ENCODE measurements around the gene FRMD4A. TPM values are rescaled to one million over a fixed set of nuclear protein-coding genes. Genes with fewer than 3 reads are reported as not detected.

FRMD4A gene
- total RNA-seq, 2 donors from 2014 or later: 18.9 to 46.1 TPM

DNA sequence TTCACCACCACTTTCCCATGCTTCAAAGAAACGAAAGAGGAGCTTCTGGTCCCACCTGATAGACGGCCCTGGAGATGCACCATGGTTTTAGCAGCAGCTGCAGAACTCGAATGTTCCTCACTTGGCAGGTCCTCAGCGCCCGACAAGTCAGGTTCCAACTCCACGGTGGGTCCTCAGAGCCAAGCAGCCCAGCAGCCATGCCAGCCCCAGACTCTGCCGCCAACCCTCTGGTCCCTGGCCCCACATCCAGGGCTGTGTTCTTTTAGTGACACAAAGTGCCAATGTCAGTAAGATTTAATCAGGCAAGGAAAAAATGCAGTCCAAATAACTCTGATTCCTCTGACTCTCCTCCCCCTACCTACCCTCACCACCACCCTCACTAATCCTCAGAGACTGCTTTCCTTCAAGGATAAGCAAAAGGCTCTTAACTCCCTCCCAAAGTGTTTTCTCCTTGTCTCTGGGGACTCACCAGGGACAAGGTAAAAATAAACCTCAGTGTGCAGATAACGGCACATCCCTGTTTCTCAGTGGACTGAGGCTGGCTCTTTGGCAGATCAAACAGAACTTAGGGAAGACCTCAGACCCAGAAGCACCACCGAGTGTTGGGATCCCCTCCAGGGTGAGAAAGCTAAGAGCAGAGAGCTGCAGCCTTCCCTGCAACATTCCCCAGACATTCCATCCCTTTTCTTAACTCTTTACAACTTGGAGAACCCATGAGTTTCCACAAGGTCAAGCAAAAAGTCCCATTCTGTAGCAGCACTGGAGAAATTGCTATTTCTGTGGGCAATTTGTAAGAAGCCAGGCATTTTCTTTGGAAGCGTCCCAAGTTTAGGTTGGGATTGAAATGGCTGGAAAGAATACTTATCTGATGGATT, 358.9 kb downstream of the FRMD4A start:
- no peaks in the 10 kb centered on the region for H3K36me3 ChIP-seq (replicated peaks in 1 of 2; ENCODE audit: insufficient read depth in 1 of 2, low read depth in 2 of 2)
- WGBS, 2 donors: 40 to 64% methylated on average over 5 to 10 of the region's 10 CpGs
- intact Hi-C loops (cut with DNase I): no loop called here
- H3K9me3 ChIP-seq: no peaks in the 10 kb centered on the region
- ATAC-seq (no peak), DNase-seq (no peak)
- no peak overlapping the region for H3K4me3 ChIP-seq
- no peaks in the 10 kb centered on the region for H3K27me3 ChIP-seq
- no peaks in the 10 kb centered on the region for H3K4me1 ChIP-seq
- H3K27ac ChIP-seq: no peak overlapping the region
- TF ChIP-seq CTCF (IDR thresholded peaks at IDR 0.05) (no peak), POLR2A (IDR thresholded peaks at IDR 0.05) (no peak)

DNA sequence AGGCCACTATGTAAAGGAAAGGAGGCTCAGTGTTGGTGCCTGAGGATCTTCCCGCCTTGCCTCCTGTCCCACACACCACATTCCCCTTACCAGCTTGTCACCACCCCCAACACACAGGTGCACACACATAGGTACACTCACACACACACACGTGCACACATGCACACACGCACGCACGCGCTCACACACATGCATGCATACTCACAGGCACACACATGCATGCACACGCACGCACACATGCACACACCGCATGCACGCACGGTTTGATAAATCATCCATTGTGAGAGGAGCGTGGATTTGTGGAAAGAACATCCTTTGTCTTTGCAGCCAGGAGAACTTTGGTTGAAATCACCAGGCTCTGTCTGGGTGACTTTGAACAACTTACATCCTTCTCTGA, 359.8 kb downstream of the FRMD4A start:
- Histone ChIP-seq H3K4me3 (no peak overlapping the region), H3K27ac (no peak overlapping the region), H3K9me3 (no peaks in the 10 kb centered on the region), H3K4me1 (no peaks in the 10 kb centered on the region), H3K36me3 (replicated peaks in 1 of 2; ENCODE audit: insufficient read depth in 1 of 2, low read depth in 2 of 2) (no peaks in the 10 kb centered on the region), H3K27me3 (no peaks in the 10 kb centered on the region)
- intact Hi-C loops (cut with DNase I): no loop called here
- ATAC-seq (no peak), DNase-seq (no peak)
- TF ChIP-seq POLR2A (IDR thresholded peaks at IDR 0.05) (no peak), CTCF (IDR thresholded peaks at IDR 0.05) (no peak)
- WGBS, 2 donors: 89 to 94% methylated on average over 12 of the region's 12 CpGs

DNA sequence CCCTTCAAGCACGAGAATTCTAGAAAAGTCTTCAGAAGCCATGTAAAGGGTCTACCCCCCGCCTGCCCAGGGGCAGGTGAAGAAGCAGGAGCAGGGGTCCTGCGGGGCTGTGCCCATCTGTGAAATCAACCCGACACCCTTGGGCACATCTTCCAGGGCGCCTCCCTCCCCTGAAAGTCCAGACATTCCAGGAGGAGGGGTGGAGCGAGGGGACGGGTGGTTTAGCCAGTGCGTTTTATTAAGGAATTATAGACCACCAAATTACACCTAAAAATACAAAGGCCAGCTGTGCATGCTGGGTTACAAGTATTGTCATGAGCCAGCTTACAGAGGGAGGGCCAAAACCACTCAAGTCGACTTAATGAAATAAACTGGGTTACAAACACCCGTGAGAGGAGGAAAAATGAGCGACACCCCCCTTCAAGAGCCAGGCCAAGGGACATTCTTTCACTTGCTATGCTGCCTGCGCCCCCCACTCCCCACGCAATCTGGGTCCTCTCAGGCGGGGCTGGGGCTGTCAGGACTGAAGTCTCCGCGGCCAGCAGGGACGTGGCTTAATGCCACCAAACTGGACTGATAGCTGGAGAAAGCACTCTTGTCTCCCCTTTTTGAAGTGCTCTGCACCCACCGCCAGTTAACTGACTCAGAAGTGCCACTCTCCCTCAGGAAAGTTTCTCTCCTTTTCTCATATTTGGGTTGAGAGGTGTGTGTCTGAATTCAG, 360.3 kb downstream of the FRMD4A start:
- intact Hi-C loops (cut with DNase I): no loop called here
- DNase-seq (no peak), ATAC-seq (no peak)
- Histone ChIP-seq H3K4me3 (no peak overlapping the region), H3K27me3 (no peaks in the 10 kb centered on the region), H3K36me3 (replicated peaks in 1 of 2; ENCODE audit: insufficient read depth in 1 of 2, low read depth in 2 of 2) (no peaks in the 10 kb centered on the region), H3K27ac (no peak overlapping the region), H3K9me3 (no peaks in the 10 kb centered on the region), H3K4me1 (no peaks in the 10 kb centered on the region)
- TF ChIP-seq POLR2A (IDR thresholded peaks at IDR 0.05) (no peak), CTCF (IDR thresholded peaks at IDR 0.05) (no peak)
- 83% methylated on average over 18 of the region's 18 CpGs for WGBS, 2 donors

DNA sequence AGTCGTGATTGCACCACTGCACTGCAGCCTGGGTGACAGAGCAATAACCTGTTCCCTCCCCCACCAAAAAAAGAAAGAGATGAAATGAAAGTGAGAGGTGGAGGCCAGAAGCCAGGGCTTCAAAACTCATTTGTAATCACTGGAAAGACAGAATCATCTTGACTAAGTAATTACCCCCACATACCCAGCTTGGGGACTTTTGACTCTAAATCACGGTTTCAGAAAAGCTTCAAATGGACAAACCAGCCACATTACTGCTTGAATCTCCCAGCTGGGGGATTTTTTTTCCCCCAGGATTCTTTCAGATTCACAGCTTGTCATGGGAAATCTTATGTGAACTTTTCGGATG, 361.0 kb downstream of the FRMD4A start:
- Histone ChIP-seq H3K36me3 (replicated peaks in 1 of 2; ENCODE audit: insufficient read depth in 1 of 2, low read depth in 2 of 2) (no peaks in the 10 kb centered on the region), H3K4me1 (no peaks in the 10 kb centered on the region), H3K4me3 (no peak overlapping the region), H3K9me3 (no peaks in the 10 kb centered on the region), H3K27me3 (no peaks in the 10 kb centered on the region), H3K27ac (no peak overlapping the region)
- ATAC-seq (no peak), DNase-seq (no peak)
- intact Hi-C loops (cut with DNase I): no loop called here
- WGBS, 2 donors: 91 to 93% methylated on average over 3 of the region's 3 CpGs
- no peak for TF ChIP-seq CTCF (IDR thresholded peaks at IDR 0.05)
- no peak for TF ChIP-seq POLR2A (IDR thresholded peaks at IDR 0.05)
